K562 (cell line): ENCODE data around the gene NTM. TPM values are rescaled to one million over a fixed set of nuclear protein-coding genes. Genes with fewer than 3 reads are reported as not detected.

ENCODE experiments used
- ATAC-seq: fragments of 200-7000 bp; cut with Tn5 transposase; 3 replicates; pipeline ENCODE4 v1.9.1; 2020; ENCODE audit warnings: moderate library complexity
- BruUV-seq: library from RNA; stranded (reverse); fragments of 400-500 nt; replicated peaks from 2 replicates; lab custom pipeline; 2021; lab: Mats Ljungman, UMichigan
- CTCF ChIA-PET: fragments of 300-600 bp; formaldehyde crosslinking; extraction: SDS; loops from one replicate; lab custom pipeline; 2021; ENCODE audit warnings: low intra/inter-chr PET ratio; lab: Yijun Ruan, JAX
- POLR2A ChIA-PET: fragments of 300-600, 350-650 bp; sonication (Branson Sonifier 250); formaldehyde crosslinking; extraction: SDS; loops from one replicate; lab custom pipeline; 2021; ENCODE audit warnings: antibody characterized with exemption, inconsistent platforms; lab: Yijun Ruan, JAX
- DNase-seq, 4 experiments: peaks; one replicate each; pipeline versions ENCODE4 v3.0.0 to v3.0.0-alpha.2; 2011 to 2018; ENCODE audit warnings: low spot score in 3 of 4, mixed read lengths in 3 of 4; ENCODE audit errors: extremely low read depth in 1 of 4
- FAIRE-seq: peaks from 2 replicates; lab custom pipeline; 2011; peaks lifted over from hg19 to GRCh38; lab: Jason Lieb, UNC
- H2AFZ ChIP-seq: 2 replicates; pipeline ENCODE4 v1.6.0; 2011; ENCODE audit warnings: low read depth, low read length, control low read depth, inconsistent platforms
- H3K27ac ChIP-seq: fragments of 200-600 bp; 3 replicates; pipeline ENCODE4 v1.8.0; 2011; ENCODE audit warnings: low read depth, mild to moderate bottlenecking, control low read depth, inconsistent platforms, low read length, moderate library complexity, mixed read lengths; ENCODE audit errors: extremely low read depth
- H3K27me3 ChIP-seq, 2 experiments: fragments of 300-600 bp in 1 of 2; 2 replicates in 1 of 2; 3 replicates in 1 of 2; pipeline versions ENCODE4 v1.6.0 to v1.8.0; 2011; ENCODE audit warnings: inconsistent platforms in 2 of 2, low read length in 2 of 2, mild to moderate bottlenecking in 1 of 2, mixed read lengths in 1 of 2, moderate library complexity in 1 of 2; ENCODE audit not compliant: control insufficient read depth in 2 of 2, insufficient read depth in 2 of 2
- H3K36me3 ChIP-seq: fragments of 300-600 bp; 3 replicates; pipeline ENCODE4 v1.8.0; 2011; ENCODE audit warnings: mild to moderate bottlenecking, low read length, inconsistent platforms; ENCODE audit not compliant: control insufficient read depth, insufficient read depth
- H3K4me1 ChIP-seq, 2 experiments: fragments of 200-600 bp in 1 of 2; replicated peaks in 1 of 2; 2 replicates in 1 of 2; 3 replicates in 1 of 2; pipeline versions ENCODE4 v1.5.1 to v1.8.0; 2011; ENCODE audit warnings: inconsistent platforms in 2 of 2, low read length in 2 of 2, mild to moderate bottlenecking in 1 of 2, mixed read lengths in 1 of 2, moderate library complexity in 1 of 2; ENCODE audit not compliant: control insufficient read depth in 2 of 2, insufficient read depth in 2 of 2
- H3K4me2 ChIP-seq: 2 replicates; pipeline ENCODE4 v1.6.1; 2011; ENCODE audit warnings: low read length, control low read depth, inconsistent platforms, mixed read lengths; ENCODE audit not compliant: insufficient read depth
- H3K4me3 ChIP-seq: fragments of 200-600 bp; sonication (generic), shearing (Covaris generic); 2 replicates; pipeline ENCODE4 v1.5.1; 2016; ENCODE audit warnings: control low read depth, inconsistent platforms
- H3K79me2 ChIP-seq: fragments of 200-600 bp; 3 replicates; pipeline ENCODE4 v1.8.0; 2011; ENCODE audit warnings: low read length, inconsistent platforms; ENCODE audit not compliant: control insufficient read depth, insufficient read depth
- H3K9ac ChIP-seq, 2 experiments: 2 replicates each; pipeline versions ENCODE4 v1.6.0 to v1.6.1; 2011; ENCODE audit warnings: low read depth in 2 of 2, low read length in 2 of 2, control low read depth in 1 of 2, inconsistent platforms in 1 of 2, mild to moderate bottlenecking in 1 of 2, mixed read lengths in 1 of 2; ENCODE audit not compliant: insufficient read depth in 1 of 2
- H3K9me1 ChIP-seq: one replicate; pipeline ENCODE4 v1.6.0; 2011; ENCODE audit warnings: inconsistent platforms, mild to moderate bottlenecking, low read length, moderate library complexity; ENCODE audit not compliant: control insufficient read depth, insufficient read depth
- H3K9me3 ChIP-seq: replicated peaks from 2 replicates; pipeline ENCODE4 v1.5.1; 2011; ENCODE audit warnings: low read depth, low read length, inconsistent platforms; ENCODE audit not compliant: control insufficient read depth, insufficient read depth
- H4K20me1 ChIP-seq: replicated peaks from 2 replicates; pipeline ENCODE4 v1.6.1; 2011; ENCODE audit warnings: low read length, inconsistent platforms, mixed read lengths; ENCODE audit not compliant: control insufficient read depth, insufficient read depth
- CEBPG ChIP-seq, 3 experiments: fragments of 200-800 bp in 1 of 3; sonication (Bioruptor generic) in 1 of 3; sonication (generic) in 1 of 3; formaldehyde crosslinking in 1 of 3; IDR thresholded peaks in 2 of 3; conservative IDR thresholded peaks in 1 of 3; 2 replicates each; pipeline versions ENCODE4 v1.6.1 to v1.8.0; 2016 to 2022; ENCODE audit warnings: missing compliant biosample characterization in 2 of 3, missing genetic modification characterization in 2 of 3, mild to moderate bottlenecking in 1 of 3, missing genetic modification reagents in 1 of 3
- CHCHD3 ChIP-seq: fragments of 250-450 bp; sonication (Bioruptor Pico); IDR thresholded peaks from 2 replicates; pipeline ENCODE4 v2.1.2; 2022; ENCODE audit warnings: mild to moderate bottlenecking
- GMEB1 ChIP-seq: fragments of 250-450 bp; sonication (Bioruptor Pico); IDR thresholded peaks from 2 replicates; pipeline ENCODE4 v1.4.0; 2020; ENCODE audit warnings: mild to moderate bottlenecking
- HNRNPUL1 ChIP-seq: fragments of 200-400 bp; formaldehyde crosslinking; IDR thresholded peaks from 2 replicates; pipeline ENCODE4 v1.6.1; 2017; ENCODE audit warnings: low read length
- KDM2B ChIP-seq: fragments of 250-450 bp; sonication (Bioruptor Pico); IDR thresholded peaks from 2 replicates; pipeline ENCODE4 v1.8.0; 2021; ENCODE audit warnings: mild to moderate bottlenecking, moderate library complexity
- KDM5B ChIP-seq: fragments of 200-600 bp; sonication (generic); IDR thresholded peaks from 2 replicates; pipeline ENCODE4 v1.6.1; 2012; ENCODE audit warnings: low read depth, mild to moderate bottlenecking, moderate library complexity, low read length, control low read depth, inconsistent platforms; ENCODE audit not compliant: insufficient replicate concordance
- NFATC3 ChIP-seq: fragments of 450-650 bp; IDR thresholded peaks from 2 replicates; pipeline ENCODE4 v1.6.1; 2017; ENCODE audit warnings: mild to moderate bottlenecking
- PREB ChIP-seq: sonication (generic); formaldehyde crosslinking; IDR thresholded peaks from 2 replicates; pipeline ENCODE4 v1.8.1; 2023; ENCODE audit warnings: mild to moderate bottlenecking, missing genetic modification reagents
- PRPF4 ChIP-seq: fragments of 200-400 bp; formaldehyde crosslinking; IDR thresholded peaks from one replicate; pipeline ENCODE4 v1.6.1; 2017; ENCODE audit warnings: low read length, low read depth, mild to moderate bottlenecking; ENCODE audit not compliant: insufficient read depth, poor library complexity, severe bottlenecking
- TEAD1 ChIP-seq, 2 experiments: fragments of 450-650 bp in 1 of 2; sonication (generic) in 1 of 2; formaldehyde crosslinking; IDR thresholded peaks; 2 replicates each; pipeline versions ENCODE4 v1.4.0 to v1.8.0; 2020 to 2022; ENCODE audit warnings: mild to moderate bottlenecking in 2 of 2, missing genetic modification reagents in 1 of 2
- ZBTB9 ChIP-seq: fragments of 450-650 bp; formaldehyde crosslinking; IDR thresholded peaks from 2 replicates; pipeline ENCODE4 v1.4.0; 2020; ENCODE audit warnings: mild to moderate bottlenecking, moderate library complexity
- WGBS: fragments of 100-300 bp; shearing (Covaris generic); methylation state at CpG from one replicate; pipeline ENCODE4 v1.1.6; 2016; ENCODE audit warnings: low coverage, mixed read lengths; ENCODE audit not compliant: insufficient coverage; ENCODE audit errors: missing lambda C conversion rate; 5-methylcytosine and 5-hydroxymethylcytosine counted together
- in situ Hi-C: fragments of 300-500 bp; cut with MboI; formaldehyde crosslinking; loops from 4 replicates; pipeline ENCODE4 v1.15.0; 2018; ENCODE audit warnings: inconsistent platforms, mixed read lengths
- intact Hi-C: fragments of 100-400 bp; cut with micrococcal nuclease; formaldehyde crosslinking; loops from 2 replicates; pipeline ENCODE4 v1.14.2; 2022
- polyA plus RNA-seq, 8 experiments: library from polyadenylated mRNA; depleted of rRNA in 4 of 8; stranded (reverse) in 5 of 8; unstranded in 3 of 8; fragments of >200 nt; fragmentation: Nextera tagmentation in 2 of 8; fragmentation: Illumina TruSeq in 1 of 8; extraction: Ambion mirVana in 2 of 8; extraction: Trizol in 1 of 8; gene quantifications; 2 replicates each; pipeline versions ENCODE4 v1.2.1 to v1.2.3, GENCODE V29; 2011 to 2014; ENCODE audit warnings: inconsistent platforms in 1 of 8, missing spikeins in 1 of 8
- total RNA-seq, 7 experiments: library from RNA; depleted of rRNA in 6 of 7; stranded (reverse); fragments of >200 nt in 6 of 7; fragmentation: Illumina TruSeq in 2 of 7; extraction: Trizol in 2 of 7; gene quantifications; 2 replicates each; pipeline versions ENCODE4 v1.2.1 to v1.2.3, GENCODE V29; 2011 to 2021; ENCODE audit warnings: low replicate concordance in 1 of 7

The NTM gene
- total and polyA plus RNA-seq, 9 of the 15 experiments (the other 6 are each of a cell fraction or from before 2014, with no cell fraction given), result not detected

GRCh38 chr11:131724436-131724975 lies 354.1 kb downstream of the NTM start:
- Histone ChIP-seq H3K79me2 (no peaks in the 10 kb centered on the region), H2AFZ (no peak overlapping the region), H4K20me1 (no peaks in the 10 kb centered on the region), H3K4me3 (no peak overlapping the region), H3K4me2 (no peak overlapping the region), H3K9me3 (no peaks in the 10 kb centered on the region), H3K9ac (no peak overlapping the region), H3K4me1 (no peaks in the 10 kb centered on the region), H3K36me3 (no peaks in the 10 kb centered on the region), H3K27ac (no peak overlapping the region), H3K9me1 (no peaks in the 10 kb centered on the region), H3K27me3 (no peaks in the 10 kb centered on the region)
- ChIA-PET POLR2A (no interaction called here), CTCF (no interaction called here)
- intact Hi-C loops, result no loop called here
- DNase-seq, result no peak
- ATAC-seq, result no peak
- FAIRE-seq, result no peak
- no TSS peak for BruUV-seq
- in situ Hi-C loops, result no loop called here
- WGBS, result 0% methylated on average over 10 of the region's 10 CpGs
- no peak for TF ChIP-seq ZBTB9 (CRISPR knock-in tag)

- 0% methylated on average over 4 of the region's 4 CpGs for WGBS
- DNase-seq, result no peak
- intact Hi-C loops (no loop called here), in situ Hi-C loops (no loop called here)
- no peaks in the 10 kb centered on the region for H3K4me1 ChIP-seq
- H3K9me3 ChIP-seq, result 0 out of 2 replicates have a peak, but pooled peaks cover 2% of the 10 kb centered on the region
- BruUV-seq, result no TSS peak
- H3K36me3 ChIP-seq, result no peaks in the 10 kb centered on the region
- no peaks in the 10 kb centered on the region for H3K79me2 ChIP-seq
- no peak for FAIRE-seq
- no peaks in the 10 kb centered on the region for H3K9me1 ChIP-seq
- H3K9ac ChIP-seq, result no peak overlapping the region
- no peaks in the 10 kb centered on the region for H3K27me3 ChIP-seq
- ATAC-seq, result no peak
- no peak overlapping the region for H3K4me2 ChIP-seq
- ChIA-PET CTCF (no interaction called here), POLR2A (no interaction called here)
- no peaks in the 10 kb centered on the region for H4K20me1 ChIP-seq
- no peak overlapping the region for H3K4me3 ChIP-seq
- no peak overlapping the region for H2AFZ ChIP-seq
- H3K27ac ChIP-seq, result no peak overlapping the region
- TF ChIP-seq TEAD1 (CRISPR knock-in tag; IDR thresholded peaks at IDR 0.05), result no peak
- no peak for TF ChIP-seq HNRNPUL1
- TF ChIP-seq CEBPG (CRISPR knock-in tag; IDR thresholded peaks at IDR 0.05), result no peak
- no peak for TF ChIP-seq CEBPG (tag; conservative IDR thresholded peaks at IDR 0.05 in 1 of 2, IDR thresholded peaks at IDR 0.05 in 1 of 2)
- TF ChIP-seq KDM2B (CRISPR knock-in tag), result no peak
- TF ChIP-seq PRPF4, result no peak
- TF ChIP-seq GMEB1, result no peak
- TF ChIP-seq CHCHD3 (CRISPR knock-in tag), result no peak
- no peak for TF ChIP-seq PREB (CRISPR knock-in tag)
- no peak for TF ChIP-seq KDM5B
- TF ChIP-seq NFATC3, result no peak
Observed at GRCh38 chr11:131734871-131735270, 364.5 kb downstream of the NTM start.
